CD4-positive, alpha-beta T cell treated with Interleukin-12 subunit alpha and Interleukin-12 subunit beta, for 1 hour (primary cell): ENCODE results near the gene TBX1.

Source experiments
- DNase-seq: peaks from one replicate; pipeline ENCODE4 v3.0.0-alpha.2; 2020

TBX1 gene

DNA sequence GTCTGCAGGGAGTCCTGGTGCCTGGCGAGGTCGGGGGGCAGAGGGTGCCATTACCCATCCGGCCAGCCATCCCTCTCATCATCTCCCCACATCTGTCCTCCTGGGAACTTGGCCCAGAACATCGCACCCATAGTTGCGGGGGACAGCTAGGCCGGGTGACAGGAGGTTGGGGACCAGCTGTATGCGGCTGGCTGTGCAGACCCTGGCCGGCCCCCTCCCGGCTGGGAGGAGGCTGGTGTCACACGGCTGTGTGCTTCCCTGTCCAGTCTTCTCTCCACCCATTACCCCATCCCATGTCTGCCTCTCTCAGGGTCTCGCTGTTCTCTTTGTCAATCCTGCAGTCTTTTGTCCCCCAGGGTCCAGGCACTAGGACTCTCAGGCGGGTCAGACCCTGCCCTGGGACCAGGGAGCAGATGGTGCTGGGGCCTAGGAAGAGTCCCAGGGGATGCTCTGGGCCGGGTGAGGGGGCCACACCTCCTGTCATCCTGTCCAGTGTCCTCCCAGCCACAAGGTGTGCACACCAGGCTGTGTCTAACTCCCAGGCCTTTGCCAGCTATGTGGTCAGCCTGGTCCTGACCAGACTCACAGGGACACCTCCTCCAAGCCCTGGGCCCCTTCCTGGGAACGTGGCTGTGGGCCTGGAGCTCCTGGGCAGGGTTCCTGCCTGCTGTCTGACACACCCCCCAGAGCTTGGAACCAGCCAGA, 6.4 kb upstream of the TBX1 start:
- no peak for DNase-seq

DNA sequence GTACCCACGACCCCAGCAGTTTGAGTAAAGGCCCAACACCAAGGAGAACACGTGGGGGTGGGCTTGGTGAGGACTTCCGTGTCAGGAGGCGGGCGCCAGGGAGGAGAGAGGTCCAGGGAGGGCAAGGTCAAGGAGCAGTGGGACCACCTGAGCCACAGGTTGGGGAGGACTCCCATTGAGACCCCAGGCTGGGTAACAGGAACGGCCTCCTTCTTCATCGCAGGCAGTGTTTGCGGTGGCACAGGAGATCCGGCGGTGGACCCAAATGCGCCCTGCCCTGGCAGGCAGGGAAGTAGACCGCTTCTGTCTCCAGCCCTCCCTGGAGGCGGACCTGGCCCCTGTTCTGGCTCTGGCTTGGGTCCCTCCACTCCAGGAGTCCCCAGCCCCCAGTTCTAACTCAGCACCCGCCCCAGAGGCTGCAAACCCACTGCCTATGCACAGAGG, 5.9 kb upstream of the TBX1 start:
- DNase-seq, result no peak

DNA sequence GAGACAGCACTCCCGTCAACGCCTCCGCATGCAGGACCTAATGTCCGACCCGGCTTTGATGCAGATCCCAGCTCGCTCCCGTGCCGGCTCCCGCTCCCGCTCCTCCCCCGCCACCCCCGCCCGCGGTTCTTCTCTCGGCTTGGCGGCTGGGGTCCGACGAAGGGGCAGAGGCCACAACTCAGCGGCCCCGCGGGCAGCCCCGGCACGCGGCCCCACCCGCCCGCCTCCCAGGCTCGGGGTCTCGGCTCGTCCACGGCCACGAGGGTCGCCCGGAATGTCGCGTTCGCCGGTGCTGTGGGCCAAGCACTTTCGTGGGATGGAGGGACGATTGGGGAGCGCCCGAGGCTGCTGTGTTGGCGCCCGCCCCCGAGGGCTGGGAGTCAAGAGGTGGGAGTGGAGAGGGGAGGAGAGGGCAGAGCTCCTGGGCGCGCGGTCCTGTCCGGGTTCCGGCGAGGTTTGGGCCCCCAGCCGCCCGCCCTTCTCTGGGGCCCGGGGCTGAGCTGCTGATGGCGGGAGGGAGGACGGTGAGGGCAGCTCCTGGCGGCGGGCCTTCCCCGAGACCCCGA, 5.3 kb upstream of the TBX1 start:
- no peak for DNase-seq

DNA sequence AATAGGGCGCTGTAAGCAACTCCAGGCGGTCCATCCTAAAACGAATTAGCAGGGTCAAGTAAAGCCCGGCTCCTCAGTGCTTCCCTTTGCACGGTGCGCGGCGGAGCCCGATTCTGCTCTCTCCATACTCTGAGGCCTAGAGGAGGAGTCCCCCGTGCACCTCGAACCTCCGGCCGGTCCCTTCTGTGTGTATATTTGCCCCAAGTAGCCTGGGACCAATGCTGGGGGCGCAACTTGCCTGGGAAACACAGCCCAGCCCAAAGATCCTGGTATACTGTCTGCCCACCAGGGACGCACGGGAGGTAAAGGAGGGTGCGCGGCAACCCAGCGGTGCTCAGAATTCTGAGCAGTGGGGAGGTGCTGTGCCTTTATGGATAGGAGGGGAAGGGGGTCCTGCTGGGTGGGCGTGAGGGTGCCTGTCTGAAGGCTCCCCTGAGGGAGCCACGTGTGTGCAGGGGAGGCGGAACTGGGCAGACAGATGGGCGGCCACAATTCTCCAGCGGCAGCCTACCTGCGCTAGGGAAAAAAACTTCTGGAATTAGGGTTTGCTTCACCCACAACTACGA, 4.8 kb upstream of the TBX1 start:
- DNase-seq, result no peak

DNA sequence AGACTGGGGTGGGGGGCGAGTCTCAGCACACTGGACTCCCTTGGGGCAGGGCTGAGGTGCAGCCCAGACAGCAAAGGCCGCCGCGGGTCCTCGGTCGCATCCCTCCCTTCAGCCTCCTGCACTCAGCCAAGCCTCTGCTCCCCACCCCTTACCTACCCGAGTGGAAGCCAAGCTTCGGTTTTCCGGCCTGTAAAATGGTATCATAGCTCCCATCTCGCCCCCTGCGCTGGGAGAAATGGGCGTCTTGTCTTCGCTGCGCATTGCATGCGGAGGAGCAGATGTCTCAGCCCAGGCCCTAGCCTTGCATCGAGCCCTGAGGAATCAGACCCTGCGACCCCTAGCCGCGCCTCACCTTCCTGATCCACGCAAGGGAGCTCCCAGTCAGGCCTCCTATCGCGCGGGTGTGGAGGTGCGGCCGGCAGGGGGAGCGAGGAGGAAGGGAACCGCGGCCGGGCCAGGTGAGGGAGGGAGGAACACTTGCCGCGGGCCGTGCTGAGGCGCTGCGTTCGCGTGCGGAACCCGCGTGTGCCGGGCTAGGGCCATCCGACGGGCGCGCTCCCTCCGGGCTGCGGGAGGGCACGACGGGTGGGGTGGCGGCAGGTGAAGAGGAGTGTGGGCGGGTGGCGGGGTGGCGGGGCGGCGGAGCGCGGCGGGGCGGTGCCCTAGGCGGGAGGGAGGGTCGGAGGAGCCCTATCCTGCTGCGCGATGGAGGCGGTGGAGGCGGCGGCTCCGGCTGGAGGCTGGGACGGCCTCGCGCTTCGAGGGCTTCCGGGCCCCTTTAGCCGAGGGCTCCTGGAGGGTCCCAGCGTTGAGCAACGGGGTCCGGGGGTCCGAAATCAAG, 4.1 kb upstream of the TBX1 start:
- peak; percentile 69 for DNase-seq

DNA sequence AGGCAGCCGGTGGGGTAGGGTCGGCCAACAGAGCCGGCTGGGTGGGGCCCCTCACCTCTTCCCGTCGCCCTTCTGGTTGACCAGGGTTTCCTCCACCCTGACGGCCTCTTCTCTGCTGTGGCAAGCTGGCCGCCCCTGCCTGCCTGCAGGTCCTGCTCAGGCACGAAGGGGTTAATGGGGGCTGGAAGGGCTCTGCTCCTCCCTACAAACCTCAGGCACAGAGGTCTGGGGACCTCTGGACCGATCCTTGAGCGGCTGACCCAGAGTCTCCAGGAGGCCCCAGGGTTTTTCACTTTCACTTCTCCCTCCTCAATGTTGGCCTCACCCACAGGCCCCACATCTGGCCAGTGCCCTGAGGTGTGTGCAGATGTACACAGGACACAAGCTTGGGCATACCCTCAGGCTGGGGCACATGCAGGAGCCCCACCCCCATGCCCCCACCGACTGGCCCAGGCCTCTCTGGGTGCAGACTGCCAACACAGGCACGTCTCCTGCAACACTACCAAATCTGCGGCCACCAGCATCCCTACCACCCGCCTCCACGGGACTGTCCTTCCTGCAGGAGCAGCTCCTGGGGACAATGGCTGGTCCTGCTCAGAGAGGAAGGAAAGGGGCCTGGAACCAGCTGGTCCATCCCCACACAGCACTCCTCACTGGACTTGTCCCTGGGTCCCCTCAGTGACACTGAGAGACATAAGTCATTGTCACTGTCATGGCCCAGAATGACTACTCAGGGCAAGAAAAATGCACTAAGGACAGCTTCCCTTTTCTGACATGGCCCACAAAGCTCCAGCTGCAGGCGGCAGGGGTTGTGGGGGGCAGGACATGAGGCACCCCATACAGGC, 3.2 kb upstream of the TBX1 start:
- DNase-seq, result no peak

DNA sequence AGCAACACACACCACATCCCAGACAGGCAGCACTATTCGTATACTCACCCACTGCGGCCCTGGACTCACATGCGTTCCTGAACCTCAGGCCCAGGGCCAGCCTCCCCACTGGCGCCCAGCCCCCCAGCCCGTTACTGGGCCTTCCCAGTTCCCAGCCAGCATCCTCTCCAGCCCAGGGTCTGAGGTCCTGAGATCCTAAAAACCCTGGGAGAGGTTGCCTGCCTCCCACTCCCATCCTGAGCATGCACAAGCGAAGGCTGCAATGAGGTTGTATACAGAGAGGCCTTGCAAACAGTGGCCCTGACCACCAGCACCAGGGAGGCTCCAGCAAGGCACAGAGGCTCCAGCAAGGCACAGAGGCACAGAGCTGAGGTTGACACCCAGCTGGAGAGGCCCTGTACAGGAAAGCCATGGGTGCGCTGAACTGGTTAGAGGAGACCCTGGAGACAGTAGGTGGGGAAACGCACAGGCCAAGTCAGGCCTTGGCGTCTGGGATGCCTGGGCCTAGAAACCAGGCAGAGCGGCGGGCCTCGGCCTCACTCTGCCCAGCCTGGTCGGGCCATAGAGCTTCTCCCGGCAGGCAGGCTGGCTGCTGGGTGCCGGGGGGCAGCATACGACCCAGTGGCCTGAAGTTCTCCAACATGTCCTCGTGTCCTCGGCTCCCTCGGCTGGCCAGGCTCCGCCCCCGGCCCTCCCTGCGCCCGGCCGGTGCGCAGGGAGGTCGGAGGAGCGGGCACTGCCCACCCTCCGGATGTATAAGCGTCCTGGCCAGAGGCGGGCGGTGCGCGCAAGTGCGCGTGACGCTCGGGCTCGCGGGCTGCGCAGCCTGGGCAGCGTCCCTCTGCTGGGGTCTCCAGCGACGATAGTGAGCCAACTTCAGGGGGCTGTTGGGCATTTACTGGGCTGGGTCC, 2.3 kb upstream of the TBX1 start:
- no peak for DNase-seq

DNA sequence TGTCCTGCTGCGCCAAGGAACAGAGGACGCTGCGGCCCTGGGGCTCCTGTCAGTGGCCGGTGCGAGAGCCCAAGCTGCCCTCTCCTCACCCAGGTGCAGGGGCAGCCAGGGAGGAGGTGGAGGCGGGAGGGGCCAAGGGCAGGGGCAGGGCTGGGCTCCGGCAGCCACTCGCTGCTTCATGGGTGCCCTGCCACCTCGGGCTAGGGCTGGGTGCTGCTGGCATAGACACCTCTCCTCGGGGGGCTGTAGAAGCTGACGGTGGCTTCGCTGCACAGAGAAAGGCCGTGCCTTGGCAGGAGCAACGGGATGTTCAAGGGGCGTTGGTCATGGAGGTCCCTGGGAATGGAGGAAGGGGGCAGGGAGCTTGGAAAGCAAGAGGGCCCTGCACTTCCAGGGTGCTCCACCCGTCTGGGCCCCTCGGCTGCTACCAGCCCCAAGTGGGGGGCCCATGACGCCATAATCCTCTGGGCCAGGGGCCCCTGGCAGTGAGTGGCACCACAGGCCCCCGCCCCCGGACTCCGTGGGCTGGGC, 1.6 kb upstream of the TBX1 start:
- DNase-seq, result no peak

DNA sequence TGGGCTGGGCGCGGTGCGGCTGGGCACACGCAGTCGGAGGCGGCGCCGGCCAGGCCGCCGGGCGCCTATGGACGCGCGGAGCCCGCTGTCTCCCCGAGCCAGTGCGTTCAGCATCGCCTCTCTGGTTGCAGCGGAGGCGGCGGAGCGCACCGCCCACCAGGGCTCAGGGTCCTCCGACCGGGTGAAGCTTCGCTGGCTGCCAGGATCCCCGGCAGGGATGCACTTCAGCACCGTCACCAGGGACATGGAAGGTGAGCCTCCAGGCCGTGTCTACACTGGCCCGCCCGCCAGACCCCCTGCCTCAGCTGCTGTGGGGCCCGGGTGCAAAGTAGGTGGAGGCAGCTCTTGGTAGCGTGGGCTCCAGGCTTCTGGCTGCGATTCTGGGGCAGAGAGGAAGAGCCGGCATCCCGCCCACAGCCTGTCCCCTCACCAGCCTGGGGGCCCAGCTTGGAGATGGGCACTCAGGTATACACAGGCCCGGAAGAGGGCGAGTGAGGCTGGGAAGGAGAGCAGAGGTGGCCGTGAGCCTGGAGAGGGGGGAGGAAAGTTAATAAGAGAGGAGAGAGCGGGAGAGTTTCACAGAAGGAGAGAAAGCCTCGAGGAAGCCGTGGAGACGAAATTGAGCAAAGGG, 1.0 kb upstream of the TBX1 start:
- DNase-seq, result no peak

DNA sequence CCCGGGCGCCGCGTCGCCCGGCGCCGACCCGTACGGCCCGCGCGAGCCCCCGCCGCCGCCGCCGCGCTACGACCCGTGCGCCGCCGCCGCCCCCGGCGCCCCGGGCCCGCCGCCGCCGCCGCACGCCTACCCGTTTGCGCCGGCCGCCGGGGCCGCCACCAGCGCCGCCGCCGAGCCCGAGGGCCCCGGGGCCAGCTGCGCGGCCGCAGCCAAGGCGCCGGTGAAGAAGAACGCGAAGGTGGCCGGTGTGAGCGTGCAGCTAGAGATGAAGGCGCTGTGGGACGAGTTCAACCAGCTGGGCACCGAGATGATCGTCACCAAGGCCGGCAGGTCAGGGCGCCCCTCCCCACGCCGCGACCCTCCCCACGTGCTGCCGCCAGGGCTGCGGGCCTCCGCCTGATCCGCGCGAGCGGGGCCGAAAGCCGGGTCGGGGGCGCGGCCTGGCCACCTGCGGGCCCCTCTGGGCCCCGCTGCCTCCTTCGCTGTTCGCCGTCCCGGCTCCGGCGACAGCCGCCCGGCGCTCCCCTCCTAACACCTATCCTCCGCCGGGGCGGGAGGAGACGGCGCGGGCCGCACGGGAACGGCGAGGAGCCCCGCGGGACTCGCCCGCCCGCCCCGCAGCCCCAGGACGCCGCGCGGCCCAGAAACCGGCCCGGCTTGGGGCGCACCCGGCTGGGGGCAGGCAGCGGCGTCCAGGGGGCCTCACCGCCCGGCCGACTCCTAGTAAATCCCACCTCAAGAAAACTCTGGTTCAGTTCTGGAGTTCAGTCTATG, 560 bp downstream of the TBX1 start:
- no peak for DNase-seq

DNA sequence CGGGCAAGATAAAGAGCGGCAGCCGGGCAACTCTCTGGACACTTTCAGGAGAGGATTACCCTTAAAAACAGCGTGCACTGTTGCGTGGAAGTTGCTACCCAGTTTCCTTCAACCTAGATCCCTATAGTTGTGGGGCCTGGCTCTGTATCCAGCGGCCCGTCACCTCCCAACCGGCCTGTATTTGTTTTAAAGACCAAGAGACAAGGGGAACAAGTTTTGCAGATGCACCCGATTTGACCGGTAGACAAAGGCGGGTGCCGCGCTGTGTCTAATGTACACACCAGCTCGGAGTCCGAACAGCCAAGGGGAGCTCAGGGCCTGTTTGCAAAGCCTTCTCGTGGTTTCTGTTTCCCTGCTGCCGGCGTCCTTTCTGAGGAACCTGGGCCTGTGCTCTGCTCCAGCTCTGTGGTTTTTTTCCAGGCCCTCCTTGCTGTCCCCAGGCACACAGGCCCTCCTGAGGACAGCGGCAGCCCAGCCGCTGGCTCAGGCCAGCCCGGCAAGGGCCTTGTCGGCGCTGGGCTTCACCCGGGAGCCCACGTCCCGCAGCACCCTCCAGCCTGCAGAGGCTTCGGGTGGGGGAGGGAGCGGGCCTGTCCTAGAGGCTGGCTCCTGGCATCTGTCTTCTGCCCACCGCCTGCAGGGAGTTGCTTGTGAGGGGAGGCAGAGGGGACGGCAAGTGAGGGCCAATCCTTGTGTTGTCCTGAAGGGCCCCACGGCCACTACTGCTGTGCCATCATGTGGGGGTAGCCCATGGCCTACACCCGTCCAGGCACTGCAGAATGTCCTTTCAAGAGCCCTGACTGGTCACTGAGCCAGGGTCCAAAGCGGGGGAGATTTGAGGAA, 1.4 kb downstream of the TBX1 start:
- no peak for DNase-seq

DNA sequence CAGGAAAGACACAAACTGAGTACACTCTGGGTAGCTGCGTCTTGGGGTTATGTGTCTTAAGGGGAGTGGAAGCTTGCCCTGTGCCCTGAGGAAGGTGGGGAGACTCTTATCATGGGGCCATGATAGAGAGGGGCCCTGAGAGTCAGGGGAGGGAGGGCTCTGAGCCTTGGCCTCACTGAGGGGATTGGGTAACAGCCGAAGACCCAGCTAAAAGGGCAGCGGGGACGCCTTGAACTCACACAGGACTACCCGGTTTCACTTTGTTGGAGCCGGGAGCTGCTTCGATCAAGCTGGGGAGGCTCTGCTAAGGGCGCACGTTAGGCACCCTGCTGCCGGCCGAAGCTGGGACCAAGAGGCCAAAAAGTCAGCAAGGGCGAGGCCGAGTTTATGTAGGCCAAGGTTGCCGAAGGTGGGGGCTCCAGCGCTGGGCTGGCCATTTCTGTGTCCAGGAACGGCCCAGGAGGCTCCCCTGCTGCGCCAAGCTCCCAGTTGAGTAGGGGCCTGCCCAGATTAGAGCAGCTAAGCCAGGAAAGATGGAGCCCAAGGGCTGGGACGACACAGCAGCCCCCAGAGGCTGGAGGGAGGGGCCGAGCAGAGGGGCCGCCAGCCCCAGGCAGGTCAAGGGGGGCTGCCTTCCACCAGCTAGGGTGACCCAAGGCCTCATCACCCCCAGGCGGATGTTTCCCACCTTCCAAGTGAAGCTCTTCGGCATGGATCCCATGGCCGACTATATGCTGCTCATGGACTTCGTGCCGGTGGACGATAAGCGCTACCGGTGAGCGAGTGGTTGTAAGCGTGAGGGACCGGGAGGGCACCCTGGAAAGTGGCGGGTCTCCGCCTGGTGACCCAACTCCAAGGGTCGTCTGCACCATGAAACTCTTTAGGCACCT, 2.2 kb downstream of the TBX1 start:
- DNase-seq, result no peak

DNA sequence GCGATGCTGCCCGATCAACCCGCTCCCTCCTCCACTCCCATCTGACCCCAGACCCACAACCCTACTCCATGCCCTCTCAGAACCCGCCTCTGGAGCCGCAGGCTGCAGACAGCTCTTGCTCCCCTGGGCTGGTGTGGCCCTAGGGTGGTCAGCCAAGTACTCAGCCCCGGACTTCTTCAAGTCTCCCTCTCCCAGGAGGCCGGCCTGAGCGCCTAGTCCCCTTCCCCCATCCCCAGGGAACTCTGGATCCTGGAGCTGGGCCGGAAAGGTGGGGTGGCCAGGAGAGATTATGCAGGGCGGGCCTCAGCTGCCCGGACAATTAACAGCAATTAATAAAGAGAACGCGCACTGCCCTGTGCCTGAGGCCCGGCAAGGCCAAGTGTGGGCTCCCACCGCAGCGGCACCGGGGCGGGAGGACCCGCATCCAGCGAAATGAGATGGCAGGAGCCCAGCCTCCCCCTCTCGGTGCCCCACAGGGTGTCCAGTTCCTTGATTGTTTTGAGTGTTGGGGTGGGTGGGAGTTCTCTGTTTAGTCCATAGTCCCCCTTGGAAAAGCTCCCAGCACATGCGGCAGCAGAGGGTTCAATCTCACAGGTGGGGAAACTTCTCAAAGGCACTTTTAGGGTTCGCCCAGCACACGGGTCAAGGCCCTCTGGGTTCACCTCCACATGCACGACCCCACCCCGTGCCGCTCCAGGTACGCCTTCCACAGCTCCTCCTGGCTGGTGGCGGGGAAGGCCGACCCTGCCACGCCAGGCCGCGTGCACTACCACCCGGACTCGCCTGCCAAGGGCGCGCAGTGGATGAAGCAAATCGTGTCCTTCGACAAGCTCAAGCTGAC, 3.1 kb downstream of the TBX1 start:
- DNase-seq, result no peak

DNA sequence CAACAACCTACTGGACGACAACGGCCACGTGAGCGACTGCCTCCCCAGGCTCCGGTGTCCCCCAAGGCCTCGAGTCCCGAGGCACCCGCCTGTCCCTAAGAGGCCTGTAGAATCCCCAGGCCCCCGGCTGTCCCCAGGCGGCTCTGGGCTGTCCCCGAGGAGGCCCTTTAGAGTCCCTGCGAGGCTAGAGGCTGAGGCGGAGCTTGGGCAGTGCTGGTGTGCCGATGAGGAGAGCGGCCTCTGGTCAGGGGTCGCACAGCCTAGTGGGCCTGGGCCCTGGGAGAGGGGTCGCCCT, 3.7 kb downstream of the TBX1 start:
- no peak for DNase-seq

DNA sequence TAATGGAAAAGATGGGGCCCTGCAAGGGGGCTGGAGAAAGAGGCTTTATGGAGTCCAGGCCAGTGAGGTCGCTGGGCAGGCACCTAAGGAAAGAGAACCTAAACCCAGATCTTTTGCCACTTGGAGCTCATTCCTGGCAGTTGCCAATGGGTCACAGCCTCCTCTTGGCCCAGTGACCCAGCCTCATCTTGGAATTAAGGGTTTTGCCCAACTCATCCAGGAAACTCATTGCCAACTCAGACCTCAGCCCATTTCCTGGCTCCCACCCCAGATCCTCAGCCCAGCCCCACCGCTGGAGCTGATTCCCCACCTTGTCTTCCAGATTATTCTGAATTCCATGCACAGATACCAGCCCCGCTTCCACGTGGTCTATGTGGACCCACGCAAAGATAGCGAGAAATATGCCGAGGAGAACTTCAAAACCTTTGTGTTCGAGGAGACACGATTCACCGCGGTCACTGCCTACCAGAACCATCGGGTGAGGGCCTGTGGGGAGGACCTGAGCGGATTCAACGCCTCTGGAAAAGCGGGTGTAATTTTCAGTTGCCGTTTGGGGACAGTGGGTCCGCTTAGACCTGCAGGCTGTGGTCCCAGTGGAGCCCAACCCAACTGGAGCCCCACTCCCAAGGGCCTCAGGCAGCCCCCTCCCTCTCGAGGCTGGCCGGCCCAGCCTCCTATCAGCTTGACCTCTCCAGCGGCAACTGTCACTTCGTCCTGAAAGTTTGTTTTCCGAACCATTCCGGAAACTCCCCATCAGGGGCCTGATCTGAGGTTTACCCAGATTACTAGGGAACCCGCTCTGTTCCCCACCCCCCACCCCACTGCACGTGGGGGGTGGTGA, 4.3 kb downstream of the TBX1 start:
- DNase-seq, result no peak
